Endodermal cell (in vitro differentiated cells): ENCODE measurements around the gene MAZ. TPM values are rescaled to one million over a fixed set of nuclear protein-coding genes. Genes with fewer than 3 reads are reported as not detected.
A peak's percentile ranks its signal among the peaks of the same experiment; 100 is the strongest.

Source experiments
- DNase-seq: peaks from one replicate; pipeline ENCODE4 v3.0.0-alpha.2; 2017
- H3K27ac ChIP-seq: 2 replicates; pipeline ENCODE4 v1.5.1; 2013; ENCODE audit warnings: mild to moderate bottlenecking, low read depth, low read length, moderate library complexity
- H3K27me3 ChIP-seq: 2 replicates; pipeline ENCODE4 v1.6.1; 2013; ENCODE audit warnings: mild to moderate bottlenecking, low read length, moderate library complexity; ENCODE audit not compliant: insufficient read depth, control insufficient read depth, poor library complexity, severe bottlenecking
- H3K36me3 ChIP-seq: 2 replicates; pipeline ENCODE4 v1.7.0; 2013; ENCODE audit warnings: mild to moderate bottlenecking, low read length, moderate library complexity; ENCODE audit not compliant: control insufficient read depth, insufficient read depth
- H3K4me1 ChIP-seq: one replicate; pipeline ENCODE4 v1.7.0; 2013; ENCODE audit warnings: low read length; ENCODE audit not compliant: control insufficient read depth, insufficient read depth
- H3K4me3 ChIP-seq: 2 replicates; pipeline ENCODE4 v1.5.1; 2013; ENCODE audit warnings: mild to moderate bottlenecking, low read length, moderate library complexity
- H3K9ac ChIP-seq: 2 replicates; pipeline ENCODE4 v1.6.1; 2013; ENCODE audit warnings: mild to moderate bottlenecking, low read length, moderate library complexity; ENCODE audit not compliant: poor library complexity, severe bottlenecking; ENCODE audit errors: extremely low read depth
- H3K9me3 ChIP-seq: 2 replicates; pipeline ENCODE4 v1.6.1; 2013; ENCODE audit warnings: mild to moderate bottlenecking, low read length, moderate library complexity; ENCODE audit not compliant: control insufficient read depth
- H3K27ac Mint-ChIP-seq: 2 replicates; pipeline ENCODE4 v1.8.0; 2020; ENCODE audit warnings: mixed read lengths
- H3K27me3 Mint-ChIP-seq: 2 replicates; pipeline ENCODE4 v1.8.0; 2021; ENCODE audit warnings: mild to moderate bottlenecking, mixed read lengths; ENCODE audit not compliant: insufficient read depth
- H3K36me3 Mint-ChIP-seq: 2 replicates; pipeline ENCODE4 v1.8.0; 2020; ENCODE audit warnings: low read depth, mixed read lengths
- H3K4me1 Mint-ChIP-seq: 2 replicates; pipeline ENCODE4 v1.8.0; 2020; ENCODE audit warnings: mixed read lengths
- H3K4me3 Mint-ChIP-seq: 2 replicates; pipeline ENCODE4 v1.8.0; 2020; ENCODE audit warnings: mild to moderate bottlenecking, moderate library complexity, mixed read lengths
- H3K9me3 Mint-ChIP-seq: 2 replicates; pipeline ENCODE4 v1.8.0; 2020; ENCODE audit warnings: mild to moderate bottlenecking, mixed read lengths
- WGBS, 2 experiments: methylation state at CpG; one replicate each; pipeline versions ENCODE4 v1.1.5 to v1.1.7; 2013; ENCODE audit warnings: missing lambda C conversion rate in 2 of 2, mixed read lengths in 1 of 2; ENCODE audit not compliant: insufficient coverage in 1 of 2, insufficient read length in 1 of 2; 5-methylcytosine and 5-hydroxymethylcytosine counted together
- total RNA-seq, 2 donors: library from RNA; stranded (reverse); fragmentation: NEBNext Ultra II Directional in 1 of 2; extraction: Animal tissue kit (Norgen Biotek cat#: 25700) in 1 of 2; gene quantifications; 2 replicates in 1 of 2; 3 replicates in 1 of 2; pipeline ENCODE4 v1.2.1, GENCODE V29; 2021
- TF ChIP-seq, protein P1 (sequence below): fragments of 200-600 bp; sonication (generic); conservative IDR thresholded peaks from 2 replicates; pipeline ENCODE4 v1.5.0; 2021; ENCODE audit warnings: antibody characterized with exemption, mild to moderate bottlenecking

MAZ gene
- total RNA-seq, 2 donors from 2014 or later = 320 to 325 TPM

DNA sequence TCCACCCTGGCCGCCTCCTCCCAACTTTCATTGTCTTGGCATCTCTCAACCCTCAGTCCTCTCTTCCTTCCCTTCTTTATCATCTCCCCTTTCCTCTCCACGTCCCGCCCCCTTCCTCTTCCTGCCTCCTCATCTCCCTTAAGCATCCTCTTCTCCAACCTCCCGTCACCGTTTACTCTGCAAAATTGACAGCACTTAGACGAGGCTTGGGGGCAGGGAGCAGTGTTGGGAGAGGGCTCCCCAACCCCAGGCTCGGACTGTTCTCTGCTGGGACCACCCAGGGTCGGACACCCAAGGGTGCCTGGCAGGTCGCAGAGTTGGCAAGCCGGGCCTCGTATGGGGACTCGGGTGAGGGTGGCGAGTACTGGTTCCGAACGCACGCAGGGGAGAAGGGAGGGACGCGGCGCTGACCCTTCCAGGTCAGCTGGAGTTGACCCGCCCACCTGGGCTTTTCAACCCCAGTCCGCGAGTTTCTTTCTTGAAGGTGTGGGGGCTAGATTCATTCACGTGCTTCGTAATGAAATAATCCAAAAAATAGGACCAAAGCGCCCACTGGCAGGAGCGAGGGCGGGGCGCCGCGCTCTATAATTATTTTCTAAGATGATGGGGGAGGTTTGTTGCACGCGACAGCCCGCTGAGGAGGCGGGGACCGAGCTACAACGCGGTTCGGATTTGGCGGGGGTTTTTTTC, 8.8 kb downstream of the MAZ start:
- Mint-ChIP-seq H3K4me3 (peak overlapping the region; percentile 92), H3K36me3 (peaks cover 25% of the 10 kb centered on the region), H3K27me3 (peaks cover 11% of the 10 kb centered on the region), H3K9me3 (no peaks in the 10 kb centered on the region), H3K4me1 (peaks cover 50% of the 10 kb centered on the region), H3K27ac (peak overlapping the region; percentile 94)
- Histone ChIP-seq H3K27me3 (no peaks in the 10 kb centered on the region), H3K4me1 (peaks cover 5% of the 10 kb centered on the region), H3K9me3 (no peaks in the 10 kb centered on the region), H3K4me3 (peak overlapping the region; percentile 81), H3K27ac (peak overlapping the region; percentile 58), H3K9ac (peak overlapping the region; percentile 62), H3K36me3 (peaks cover 27% of the 10 kb centered on the region)
- peak; percentile 64 for DNase-seq
- TF ChIP-seq, protein P1, sequence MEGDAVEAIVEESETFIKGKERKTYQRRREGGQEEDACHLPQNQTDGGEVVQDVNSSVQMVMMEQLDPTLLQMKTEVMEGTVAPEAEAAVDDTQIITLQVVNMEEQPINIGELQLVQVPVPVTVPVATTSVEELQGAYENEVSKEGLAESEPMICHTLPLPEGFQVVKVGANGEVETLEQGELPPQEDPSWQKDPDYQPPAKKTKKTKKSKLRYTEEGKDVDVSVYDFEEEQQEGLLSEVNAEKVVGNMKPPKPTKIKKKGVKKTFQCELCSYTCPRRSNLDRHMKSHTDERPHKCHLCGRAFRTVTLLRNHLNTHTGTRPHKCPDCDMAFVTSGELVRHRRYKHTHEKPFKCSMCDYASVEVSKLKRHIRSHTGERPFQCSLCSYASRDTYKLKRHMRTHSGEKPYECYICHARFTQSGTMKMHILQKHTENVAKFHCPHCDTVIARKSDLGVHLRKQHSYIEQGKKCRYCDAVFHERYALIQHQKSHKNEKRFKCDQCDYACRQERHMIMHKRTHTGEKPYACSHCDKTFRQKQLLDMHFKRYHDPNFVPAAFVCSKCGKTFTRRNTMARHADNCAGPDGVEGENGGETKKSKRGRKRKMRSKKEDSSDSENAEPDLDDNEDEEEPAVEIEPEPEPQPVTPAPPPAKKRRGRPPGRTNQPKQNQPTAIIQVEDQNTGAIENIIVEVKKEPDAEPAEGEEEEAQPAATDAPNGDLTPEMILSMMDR = no peak
- WGBS, 2 experiments = 7 to 9% methylated on average over 14 to 38 of the region's 39 CpGs

DNA sequence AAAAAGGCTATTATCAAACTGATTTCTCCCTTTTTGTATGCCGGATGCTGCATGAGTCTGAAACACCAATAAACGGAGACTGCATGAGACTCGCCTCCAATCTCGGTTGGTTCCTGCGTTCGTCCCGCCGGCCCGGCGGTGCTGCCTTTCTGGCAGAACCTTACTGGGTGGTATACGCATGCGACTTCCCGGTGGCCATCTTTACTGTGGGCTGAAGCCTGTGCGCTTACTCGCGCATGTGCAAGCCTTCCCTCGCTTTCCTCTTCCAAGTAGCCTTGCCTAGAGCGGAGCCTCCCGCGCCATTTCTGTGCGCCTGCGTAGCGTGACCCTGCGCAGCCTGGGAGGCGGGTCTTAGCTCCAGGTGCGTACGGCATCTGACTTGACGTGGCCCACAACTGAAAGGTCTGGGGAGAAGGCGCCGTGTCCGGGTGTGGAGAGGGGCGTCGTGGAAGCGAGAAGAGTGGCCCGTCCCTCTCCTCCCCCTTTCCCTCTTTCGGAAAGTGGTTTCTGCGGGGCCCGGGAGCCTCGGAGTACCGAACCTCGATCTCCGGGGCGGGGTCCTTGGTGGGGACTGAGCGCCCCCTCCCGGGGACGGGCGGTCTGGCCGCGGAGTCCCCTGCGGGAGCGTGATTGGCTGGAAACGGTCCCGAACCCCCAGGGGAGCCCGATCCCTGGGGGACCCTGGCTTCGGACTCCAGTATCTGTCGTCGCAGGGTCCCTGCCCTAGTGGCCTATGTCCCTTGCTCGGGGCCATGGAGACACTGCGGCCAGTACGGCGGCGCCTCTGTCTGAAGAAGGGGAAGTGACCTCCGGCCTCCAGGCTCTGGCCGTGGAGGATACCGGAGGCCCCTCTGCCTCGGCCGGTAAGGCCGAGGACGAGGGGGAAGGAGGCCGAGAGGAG, 9.7 kb downstream of the MAZ start, which contains the start of gene PAGR1:
Gene PAGR1, plus strand, starts transcription at position 360 of the 901 bp plus-strand sequence. Its CDS starts 374 bp downstream, at position 734.
- Mint-ChIP-seq H3K4me1 (peaks cover 47% of the 10 kb centered on the region), H3K4me3 (peak within 1 kb of the TSS; percentile 92), H3K36me3 (peaks cover 28% of the 10 kb centered on the region), H3K9me3 (no peaks in the 10 kb centered on the region), H3K27me3 (peaks cover 11% of the 10 kb centered on the region), H3K27ac (peak within 1 kb of the TSS; percentile 94)
- DNase-seq = peak; percentile 99
- TF ChIP-seq, protein P1 = peak; percentile 97
- peaks cover 30% of the 10 kb centered on the region for H3K36me3 ChIP-seq
- no peaks in the 10 kb centered on the region for H3K9me3 ChIP-seq
- H3K27ac ChIP-seq = peak within 1 kb of the TSS; percentile 75
- 0% methylated on average over 27 to 70 of the region's 70 CpGs for WGBS, 2 experiments
- H3K27me3 ChIP-seq = no peaks in the 10 kb centered on the region
- H3K9ac ChIP-seq = peak within 1 kb of the TSS; percentile 62
- H3K4me1 ChIP-seq = peaks cover 5% of the 10 kb centered on the region
- H3K4me3 ChIP-seq = peak within 1 kb of the TSS; percentile 81

DNA sequence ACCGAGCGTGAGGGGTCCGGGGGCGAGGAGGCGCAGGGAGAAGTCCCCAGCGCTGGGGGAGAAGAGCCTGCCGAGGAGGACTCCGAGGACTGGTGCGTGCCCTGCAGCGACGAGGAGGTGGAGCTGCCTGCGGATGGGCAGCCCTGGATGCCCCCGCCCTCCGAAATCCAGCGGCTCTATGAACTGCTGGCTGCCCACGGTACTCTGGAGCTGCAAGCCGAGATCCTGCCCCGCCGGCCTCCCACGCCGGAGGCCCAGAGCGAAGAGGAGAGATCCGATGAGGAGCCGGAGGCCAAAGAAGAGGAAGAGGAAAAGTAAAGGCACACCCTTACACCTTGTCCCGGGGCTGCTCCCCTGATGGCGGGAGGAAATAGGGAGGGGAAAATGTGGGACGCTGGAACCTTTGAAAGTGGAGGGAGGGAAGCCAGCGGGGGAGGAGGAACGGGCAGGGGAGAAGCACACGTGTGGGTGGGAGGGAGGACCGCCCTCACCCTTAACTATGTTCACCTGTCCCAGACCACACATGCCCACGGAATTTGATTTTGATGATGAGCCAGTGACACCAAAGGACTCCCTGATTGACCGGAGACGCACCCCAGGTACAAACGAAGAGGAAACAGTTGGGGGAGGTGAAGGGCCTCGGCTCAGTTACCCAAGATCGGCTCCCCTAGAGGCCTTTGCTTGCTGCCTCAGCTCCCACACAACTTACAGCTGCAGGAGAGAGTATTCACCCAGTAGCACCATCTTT, 10.5 kb downstream of the MAZ start:
- Histone ChIP-seq H3K36me3 (peaks cover 30% of the 10 kb centered on the region), H3K9ac (peak overlapping the region; percentile 62), H3K9me3 (no peaks in the 10 kb centered on the region), H3K4me3 (peak overlapping the region; percentile 81), H3K4me1 (peaks cover 5% of the 10 kb centered on the region), H3K27ac (peak overlapping the region; percentile 9), H3K27me3 (no peaks in the 10 kb centered on the region)
- WGBS, 2 experiments = 0 to 2% methylated on average over 16 to 36 of the region's 37 CpGs
- peak; percentile 85 for DNase-seq
- H3K4me3 Mint-ChIP-seq = peak overlapping the region; percentile 92
- H3K27me3 Mint-ChIP-seq = peaks cover 11% of the 10 kb centered on the region
- peak overlapping the region; percentile 88 for H3K27ac Mint-ChIP-seq
- peaks cover 43% of the 10 kb centered on the region for H3K4me1 Mint-ChIP-seq
- H3K9me3 Mint-ChIP-seq = no peaks in the 10 kb centered on the region
- TF ChIP-seq, protein P1 = peak; percentile 51
- H3K36me3 Mint-ChIP-seq = peaks cover 28% of the 10 kb centered on the region
